GM19397 (cell line): Measurements from ENCODE around the gene CTRB2.
"Not testable (repeated sequence)": the region's sequence is repeated elsewhere in the genome, so short reads cannot be mapped to it uniquely, and the experiment has no call there.

Experiments used
- ATAC-seq: cut with Tn5 transposase; IDR thresholded peaks from one replicate; pipeline ENCODE4 v1.9.1; 2021; ENCODE audit warnings: mild to moderate bottlenecking, moderate library complexity; ENCODE audit not compliant: unreplicated experiment

CTRB2 gene

DNA sequence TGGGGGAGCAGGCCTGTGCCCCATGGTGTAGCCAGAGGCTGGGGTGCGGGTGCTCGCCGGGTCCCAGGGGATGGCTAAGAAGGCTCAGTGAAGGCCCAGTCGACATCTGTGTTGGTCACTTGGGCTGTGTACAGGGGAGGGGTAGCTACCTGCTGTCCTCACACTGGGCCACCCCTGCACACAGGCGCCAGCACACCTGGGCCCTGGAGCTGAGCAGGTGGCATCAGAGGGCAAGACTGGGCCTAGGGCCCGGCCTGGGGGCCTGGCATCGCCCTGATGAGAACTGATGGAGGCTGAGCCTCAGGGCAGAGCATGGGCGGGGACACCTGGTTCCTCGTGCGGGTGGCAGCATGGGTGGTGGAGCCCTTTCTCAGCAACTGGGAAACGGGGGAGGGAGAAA, 870 bp upstream of the CTRB2 start:
- no peak for ATAC-seq

GRCh38 chr16:75205961-75206748, 806 bp downstream of the CTRB2 start:
- ATAC-seq, result not testable (repeated sequence)

DNA sequence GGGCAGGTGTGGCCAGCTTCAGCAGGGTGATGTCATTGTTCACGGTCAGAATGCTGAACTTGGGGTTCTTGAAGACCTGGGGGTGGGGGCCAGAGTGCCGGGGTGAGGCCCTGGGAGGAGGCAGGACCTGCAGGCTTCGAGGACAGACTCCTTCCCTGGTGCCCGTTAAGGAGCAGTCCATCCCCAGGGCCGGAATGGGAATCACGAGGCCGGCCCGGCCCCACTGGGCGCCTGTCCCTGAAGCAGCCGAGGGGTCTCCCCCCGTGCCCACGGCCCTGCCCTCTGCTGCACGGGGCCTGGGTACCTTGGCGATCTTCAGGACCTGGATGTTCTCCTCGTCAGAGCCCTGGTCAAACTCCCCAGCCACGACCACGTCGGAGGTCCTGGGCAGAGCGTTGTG, 1.5 kb downstream of the CTRB2 start:
- not testable (repeated sequence) for ATAC-seq

DNA sequence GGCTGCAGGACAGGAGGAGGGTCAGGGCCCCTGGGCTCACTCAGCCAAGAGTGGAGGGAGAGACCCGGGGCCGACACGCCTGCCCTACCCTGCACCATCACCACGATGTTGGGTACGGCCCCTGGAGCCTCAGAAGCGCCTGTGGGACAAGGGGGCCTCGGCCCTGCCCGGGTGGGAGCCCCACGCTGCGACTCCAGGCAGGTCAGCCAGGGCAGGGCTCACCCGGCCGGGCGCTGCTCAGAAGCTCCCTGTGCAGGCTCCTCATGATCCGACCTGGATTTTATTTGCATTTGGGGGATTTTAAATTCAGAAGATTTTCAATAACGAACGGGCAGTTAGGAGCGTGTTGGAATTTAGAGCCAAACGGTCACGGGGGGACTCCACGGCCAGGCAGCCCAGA, 2.1 kb downstream of the CTRB2 start:
- ATAC-seq, result not testable (repeated sequence)

GRCh38 chr16:75204410-75204758, 2.6 kb downstream of the CTRB2 start:
- ATAC-seq, result no peak

DNA sequence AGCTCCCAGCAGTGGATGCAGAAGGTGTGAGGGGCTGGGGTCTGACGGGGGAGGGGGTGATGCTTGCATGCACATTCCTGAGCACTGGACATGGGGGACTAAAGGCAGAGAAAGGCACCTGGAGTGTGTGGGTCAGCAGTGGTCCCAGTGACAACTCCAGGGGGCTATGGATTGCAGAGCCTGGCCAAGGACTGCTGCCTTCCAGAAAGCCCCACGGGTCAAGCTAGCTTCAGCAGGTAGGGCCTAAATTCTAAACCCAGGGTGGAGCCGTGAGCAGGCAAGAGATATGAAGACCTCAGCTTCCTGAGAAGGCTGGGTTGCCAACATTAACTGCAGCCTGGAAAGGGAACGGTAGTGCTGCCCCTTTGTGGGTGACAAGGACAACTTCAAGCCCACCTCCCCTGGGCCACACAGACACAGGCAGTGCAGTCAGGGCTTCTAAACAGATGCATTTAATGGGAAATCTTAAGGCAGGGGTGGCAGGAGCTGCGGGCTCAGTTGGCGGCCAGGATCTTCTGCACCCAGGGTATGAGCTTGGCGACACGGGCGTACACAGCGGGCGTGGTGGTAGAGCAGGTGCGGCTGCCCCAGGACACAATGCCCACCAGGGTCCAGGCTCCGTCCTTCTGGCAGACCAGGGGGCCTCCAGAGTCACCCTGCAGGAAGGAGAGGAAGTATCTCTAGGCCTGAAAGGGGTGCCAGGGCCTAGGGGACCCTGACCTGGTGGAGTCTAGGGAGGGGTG, 3.1 kb downstream of the CTRB2 start:
- ATAC-seq, result no peak

DNA sequence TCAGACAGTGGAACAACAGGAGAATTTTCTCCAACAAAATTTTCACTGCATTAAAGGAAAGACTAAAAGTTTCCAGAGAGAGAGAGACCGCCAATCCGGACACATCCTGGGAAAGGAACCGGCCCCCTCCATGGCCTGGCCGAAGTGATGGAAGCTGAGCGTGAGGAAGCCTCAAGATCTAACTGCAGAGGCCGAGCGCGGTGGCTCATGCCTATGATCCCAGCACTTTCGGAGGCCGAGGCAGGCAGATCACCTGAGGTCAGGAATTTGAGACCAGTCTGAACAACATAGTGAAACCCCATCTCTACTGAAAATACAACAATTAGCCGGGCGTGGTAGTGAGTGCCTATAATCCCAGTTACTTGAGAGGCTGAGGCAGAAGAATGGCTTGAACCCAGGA, 3.9 kb downstream of the CTRB2 start:
- ATAC-seq, result no peak

DNA sequence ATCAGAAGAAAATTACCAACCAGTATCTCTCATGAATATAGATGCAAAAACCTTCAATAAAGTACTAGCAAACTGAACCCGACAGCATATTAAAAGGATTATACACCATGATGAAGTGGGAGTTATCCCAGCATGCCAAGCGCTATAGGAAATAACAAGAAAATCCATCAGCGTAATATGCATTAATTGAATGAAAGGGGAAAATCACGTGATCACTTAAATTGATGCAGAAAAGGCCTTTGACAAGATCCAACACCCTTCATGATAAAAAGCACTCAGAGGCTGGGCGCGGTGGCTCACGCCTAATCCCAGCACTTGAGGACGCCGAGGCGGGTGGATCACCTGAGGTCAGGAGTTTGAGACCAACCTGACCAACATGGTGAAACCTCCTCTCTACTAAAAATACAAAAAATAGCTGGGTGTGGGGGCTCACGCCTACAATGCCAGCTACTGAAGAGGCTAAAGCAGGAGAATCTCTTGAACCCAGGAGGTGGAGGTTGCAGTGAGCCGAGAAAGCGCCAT, 4.8 kb downstream of the CTRB2 start:
- no peak for ATAC-seq

DNA sequence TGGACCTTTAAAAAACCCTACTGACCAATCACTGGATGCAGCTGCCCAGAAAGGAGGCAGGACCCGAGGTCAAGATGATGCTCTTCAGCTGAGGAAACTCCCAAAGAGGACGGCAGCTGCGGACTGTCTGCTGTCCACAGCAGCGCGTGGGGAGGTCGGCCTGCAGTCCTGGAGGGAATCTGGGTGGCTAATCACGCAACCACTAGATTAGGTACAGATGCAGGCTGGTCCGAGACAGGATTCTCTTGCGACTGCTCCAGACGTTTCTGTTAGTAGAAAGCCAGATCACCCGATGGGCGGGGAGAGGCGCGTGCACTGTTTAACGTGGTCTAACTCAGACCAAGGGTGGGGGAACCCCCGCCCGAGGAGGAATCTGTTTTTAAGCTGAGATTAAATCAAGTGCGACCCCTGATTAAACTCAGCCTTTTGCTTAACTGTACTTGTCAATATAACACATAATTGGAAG, 8.8 kb downstream of the CTRB2 start:
- no peak for ATAC-seq

GRCh38 chr16:75197522-75198134, 9.3 kb downstream of the CTRB2 start:
- ATAC-seq, result no peak

- no peak for ATAC-seq
Observed at GRCh38 chr16:75196836-75197235, 10.1 kb downstream of the CTRB2 start.

DNA sequence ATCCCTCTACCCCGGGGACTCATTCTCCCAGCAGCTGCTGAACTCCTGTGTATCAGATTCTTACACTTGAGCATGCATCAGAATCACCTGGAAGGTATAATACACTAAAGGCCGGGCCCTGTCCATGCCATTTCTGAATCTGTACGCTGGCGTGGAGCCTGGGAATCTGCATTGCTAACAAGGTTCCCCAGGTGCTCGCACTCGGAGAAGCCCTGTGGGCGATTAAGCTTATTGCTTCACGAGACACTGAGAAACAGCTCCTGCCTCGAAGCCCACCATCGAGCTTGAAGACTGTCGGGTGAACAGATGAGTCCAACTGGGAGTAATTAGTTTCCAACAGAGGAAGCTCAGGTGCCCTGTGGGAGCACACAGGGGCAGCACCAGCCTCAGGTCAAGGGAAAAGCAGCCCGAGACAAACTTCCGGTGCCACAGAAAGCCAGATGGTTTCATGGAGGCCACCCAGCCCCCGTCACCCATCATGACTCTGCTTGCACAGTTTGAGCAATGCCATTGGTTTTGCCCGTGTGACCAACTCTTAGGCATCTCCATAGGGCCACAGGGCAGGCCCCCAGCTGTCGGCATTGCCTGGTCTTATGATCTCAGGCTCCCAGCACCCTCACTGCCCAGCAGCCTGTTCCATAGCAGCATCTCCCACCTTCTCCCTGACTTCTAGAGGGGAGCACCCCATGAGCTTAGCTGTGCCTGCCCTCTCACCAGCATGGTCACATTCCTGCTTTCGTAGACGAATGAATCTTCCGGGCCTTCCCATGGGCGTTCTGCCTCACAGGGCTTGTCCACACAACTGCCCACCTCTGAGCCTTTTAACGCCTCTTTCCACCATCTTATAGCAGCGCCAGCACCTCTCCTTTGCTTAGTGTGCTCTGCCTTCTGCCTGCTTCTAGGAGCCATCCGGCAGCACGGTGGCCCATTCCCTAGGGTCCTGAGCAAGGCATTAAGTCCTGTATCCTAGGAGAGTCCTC, 10.9 kb downstream of the CTRB2 start:
- ATAC-seq, result no peak

- ATAC-seq, result no peak
Observed at GRCh38 chr16:75193730-75194444, 13.1 kb downstream of the CTRB2 start.

- ATAC-seq, result no peak
Observed at GRCh38 chr16:75193265-75193650, 13.7 kb downstream of the CTRB2 start.

DNA sequence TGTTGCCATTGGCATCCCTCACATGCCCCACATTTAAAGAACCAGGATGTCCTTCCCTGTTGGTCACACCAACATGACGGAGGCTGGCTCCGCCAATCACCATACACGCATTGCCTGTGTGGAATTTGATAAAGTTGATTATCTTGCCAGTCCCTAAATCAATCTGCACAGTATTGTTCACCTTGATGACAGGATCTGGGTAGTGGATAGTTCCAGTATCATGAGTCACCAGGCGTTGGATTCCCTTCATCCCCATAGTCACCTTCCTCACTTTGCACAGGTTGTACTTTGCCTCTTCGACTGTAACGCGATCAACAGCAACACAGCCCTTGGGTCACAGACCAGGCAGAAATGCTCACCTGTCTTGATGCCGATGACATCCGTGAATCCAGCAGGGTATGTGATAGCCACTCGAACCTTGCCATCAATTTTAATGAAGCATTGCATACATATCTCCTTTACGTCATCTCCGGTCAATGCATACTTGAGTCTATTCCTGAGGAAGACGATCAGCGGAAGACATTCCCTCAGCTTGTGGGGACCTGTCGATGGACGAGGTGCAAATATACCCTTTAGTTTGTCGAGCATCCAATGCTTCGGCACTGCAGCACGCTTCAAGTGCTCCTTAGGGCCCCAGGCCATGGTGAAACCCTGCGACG, 14.2 kb downstream of the CTRB2 start:
- ATAC-seq, result no peak

- ATAC-seq, result no peak
Observed at GRCh38 chr16:75189638-75190245, 17.2 kb downstream of the CTRB2 start.

GRCh38 chr16:75188832-75189477, 18.0 kb downstream of the CTRB2 start:
- ATAC-seq, result no peak

GRCh38 chr16:75181630-75182029, 25.3 kb downstream of the CTRB2 start:
- ATAC-seq, result no peak
